H1 (cell line): Measurements from ENCODE around the gene RHOU. TPM values are rescaled to one million over a fixed set of nuclear protein-coding genes. Genes with fewer than 3 reads are reported as not detected.

ENCODE experiments used
- CTCF ChIA-PET: fragments of 300-600 bp; sonication (Branson Sonifier 250); formaldehyde crosslinking; loops from one replicate; lab custom pipeline; 2021; ENCODE audit not compliant: partially characterized antibody; lab: Charles Lee
- POLR2A ChIA-PET: fragments of 300-600 bp; sonication (Branson Sonifier 250); formaldehyde crosslinking; loops from one replicate; lab custom pipeline; 2021; ENCODE audit warnings: inconsistent platforms; ENCODE audit not compliant: partially characterized antibody; lab: Charles Lee
- DNase-seq, 2 experiments: peaks; one replicate each; pipeline versions ENCODE4 v3.0.0 to v3.0.0-alpha.2; 2010 to 2022; ENCODE audit warnings: low spot score in 2 of 2, low read depth in 1 of 2, mixed read lengths in 1 of 2
- FAIRE-seq: peaks from 2 replicates; lab custom pipeline; 2011; peaks lifted over from hg19 to GRCh38; lab: Jason Lieb, UNC
- H2AFZ ChIP-seq: 2 replicates; pipeline ENCODE4 v1.8.1; 2012; ENCODE audit warnings: low read length, inconsistent platforms
- H2AK5ac ChIP-seq: 2 replicates; pipeline ENCODE4 v1.6.1; 2013; ENCODE audit warnings: low read depth, low read length
- H2BK120ac ChIP-seq: replicated peaks from 2 replicates; pipeline ENCODE3; 2013; ENCODE audit warnings: low read depth, low read length, inconsistent platforms
- H2BK12ac ChIP-seq: 2 replicates; pipeline ENCODE4 v1.6.1; 2013; ENCODE audit warnings: low read depth, low read length
- H2BK15ac ChIP-seq: 2 replicates; pipeline ENCODE4 v1.6.1; 2013; ENCODE audit warnings: low read length
- H2BK20ac ChIP-seq: 2 replicates; pipeline ENCODE4 v1.6.1; 2013; ENCODE audit warnings: low read length
- H2BK5ac ChIP-seq: 2 replicates; pipeline ENCODE4 v1.6.1; 2013; ENCODE audit warnings: low read depth, low read length
- H3K14ac ChIP-seq: 2 replicates; pipeline ENCODE4 v1.6.1; 2013; ENCODE audit warnings: inconsistent platforms; ENCODE audit not compliant: insufficient read length
- H3K18ac ChIP-seq: 2 replicates; pipeline ENCODE4 v1.6.1; 2013; ENCODE audit warnings: low read length; ENCODE audit errors: extremely low read depth
- H3K23ac ChIP-seq: 2 replicates; pipeline ENCODE4 v1.6.1; 2013; ENCODE audit warnings: inconsistent platforms; ENCODE audit not compliant: insufficient read length
- H3K23me2 ChIP-seq: 2 replicates; pipeline ENCODE4 v1.6.1; 2013; ENCODE audit warnings: low read depth, low read length
- H3K27ac ChIP-seq: 2 replicates; pipeline ENCODE4 v1.6.1; 2011; ENCODE audit warnings: low read depth, low read length, inconsistent platforms
- H3K27me3 ChIP-seq, 4 experiments: replicated peaks in 1 of 4; 1 replicate in 1 of 4; 2 replicates in 3 of 4; pipeline versions ENCODE4 v1.6.1 to v1.8.1; 2011 to 2013; ENCODE audit warnings: low read length in 3 of 4, mild to moderate bottlenecking in 3 of 4, inconsistent platforms in 2 of 4, mixed read lengths in 2 of 4, moderate library complexity in 1 of 4; ENCODE audit not compliant: control insufficient read depth in 3 of 4, insufficient read depth in 3 of 4; ENCODE audit errors: extremely low read depth in 1 of 4
- H3K36me3 ChIP-seq, 4 experiments: 2 replicates each; pipeline versions ENCODE4 v1.6.1 to v1.8.1; 2011 to 2013; ENCODE audit warnings: mild to moderate bottlenecking in 4 of 4, low read length in 3 of 4, moderate library complexity in 2 of 4, control low read depth in 1 of 4, inconsistent platforms in 1 of 4; ENCODE audit not compliant: insufficient read depth in 4 of 4, control insufficient read depth in 2 of 4
- H3K4ac ChIP-seq: replicated peaks from 2 replicates; pipeline ENCODE3; 2013; ENCODE audit warnings: low read length, low read depth, mixed read lengths, inconsistent platforms; ENCODE audit not compliant: insufficient read length
- H3K4me1 ChIP-seq, 4 experiments: replicated peaks in 1 of 4; 1 replicate in 1 of 4; 2 replicates in 3 of 4; pipeline versions ENCODE4 v1.6.1 to v1.8.1; 2011 to 2013; ENCODE audit warnings: low read length in 3 of 4, inconsistent platforms in 2 of 4, mixed read lengths in 1 of 4; ENCODE audit not compliant: insufficient read depth in 4 of 4, control insufficient read depth in 3 of 4
- H3K4me2 ChIP-seq, 2 experiments: 2 replicates each; pipeline versions ENCODE4 v1.6.1 to v1.8.1; 2011 to 2013; ENCODE audit warnings: low read depth in 2 of 2, low read length in 2 of 2, control low read depth in 1 of 2, inconsistent platforms in 1 of 2, mild to moderate bottlenecking in 1 of 2; ENCODE audit not compliant: insufficient read depth in 1 of 2
- H3K4me3 ChIP-seq, 4 experiments: fragments of 200-600, 300-600 bp in 1 of 4; sonication (generic), shearing (Covaris generic), sonication (Bioruptor Twin) in 1 of 4; 2 replicates each; pipeline versions ENCODE4 v1.5.1 to v1.8.1; 2011 to 2016; ENCODE audit warnings: low read length in 4 of 4, low read depth in 3 of 4, control low read depth in 2 of 4, inconsistent platforms in 2 of 4, mild to moderate bottlenecking in 2 of 4, mixed read lengths in 1 of 4, moderate library complexity in 1 of 4; ENCODE audit not compliant: insufficient read depth in 2 of 4; ENCODE audit errors: extremely low read depth in 1 of 4
- H3K56ac ChIP-seq: replicated peaks from 2 replicates; pipeline ENCODE3; 2013; ENCODE audit warnings: low read depth, mild to moderate bottlenecking, mixed read lengths, low read length, inconsistent platforms; ENCODE audit not compliant: insufficient read length
- H3K79me1 ChIP-seq: 2 replicates; pipeline ENCODE4 v1.6.1; 2013; ENCODE audit warnings: low read depth, low read length, control low read depth
- H3K79me2 ChIP-seq, 2 experiments: 2 replicates each; pipeline versions ENCODE4 v1.6.1 to v1.8.1; 2012 to 2013; ENCODE audit warnings: low read length in 2 of 2, mild to moderate bottlenecking in 2 of 2, inconsistent platforms in 1 of 2; ENCODE audit not compliant: insufficient read depth in 2 of 2, control insufficient read depth in 1 of 2
- H3K9ac ChIP-seq, 4 experiments: replicated peaks in 1 of 4; 1 replicate in 1 of 4; 2 replicates in 3 of 4; pipeline versions ENCODE4 v1.6.1 to v1.8.1; 2011 to 2013; ENCODE audit warnings: low read depth in 3 of 4, low read length in 3 of 4, control low read depth in 2 of 4, mild to moderate bottlenecking in 2 of 4, moderate library complexity in 2 of 4, inconsistent platforms in 1 of 4; ENCODE audit errors: extremely low read depth in 1 of 4
- H3K9me3 ChIP-seq, 2 experiments: 2 replicates each; pipeline versions ENCODE4 v1.6.1 to v1.8.1; 2012 to 2013; ENCODE audit warnings: mild to moderate bottlenecking in 2 of 2, moderate library complexity in 2 of 2, control low read depth in 1 of 2, inconsistent platforms in 1 of 2, low read depth in 1 of 2, low read length in 1 of 2, mixed read lengths in 1 of 2; ENCODE audit not compliant: insufficient read depth in 2 of 2
- H4K20me1 ChIP-seq, 2 experiments: replicated peaks in 1 of 2; 2 replicates each; pipeline versions ENCODE3 to v1.8.1; 2011 to 2013; ENCODE audit warnings: inconsistent platforms in 2 of 2, low read length in 2 of 2, mild to moderate bottlenecking in 1 of 2; ENCODE audit not compliant: insufficient read depth in 2 of 2, control insufficient read depth in 1 of 2
- H4K5ac ChIP-seq: 2 replicates; pipeline ENCODE4 v1.6.1; 2013; ENCODE audit warnings: low read length, low read depth, mixed read lengths, inconsistent platforms; ENCODE audit not compliant: insufficient read length
- H4K8ac ChIP-seq: 2 replicates; pipeline ENCODE4 v1.8.0; 2013; ENCODE audit warnings: mild to moderate bottlenecking, moderate library complexity, low read length, inconsistent platforms; ENCODE audit not compliant: insufficient read depth; ENCODE audit errors: extremely low read depth
- H4K91ac ChIP-seq: replicated peaks from 2 replicates; pipeline ENCODE3; 2013; ENCODE audit warnings: low read length, mixed read lengths, inconsistent platforms; ENCODE audit not compliant: insufficient read length
- CBX8 ChIP-seq: fragments of 300-800, 300-1000 bp; sonication (generic); IDR thresholded peaks from 2 replicates; pipeline ENCODE4 v1.7.1; 2016; ENCODE audit warnings: low read depth, low read length, borderline replicate concordance
- EZH2 ChIP-seq: fragments of 200-600 bp; sonication (generic); IDR thresholded peaks from 2 replicates; pipeline ENCODE4 v1.7.1; 2012; ENCODE audit warnings: low read depth, mild to moderate bottlenecking, moderate library complexity, low read length, inconsistent platforms; ENCODE audit not compliant: severe bottlenecking
- POLR2A ChIP-seq, 2 experiments: IDR thresholded peaks; 1 replicate in 1 of 2; 2 replicates in 1 of 2; pipeline ENCODE4 v1.6.1; 2011; ENCODE audit warnings: low read depth in 2 of 2, low read length in 2 of 2, mild to moderate bottlenecking in 2 of 2; ENCODE audit errors: control extremely low read depth in 1 of 2
- WGBS, 2 experiments: shearing (Covaris generic) in 1 of 2; methylation state at CpG; one replicate each; pipeline versions ENCODE4 v1.1.6 to v1.1.7; 2013 to 2015; ENCODE audit warnings: low lambda C conversion rate in 2 of 2, mixed read lengths in 2 of 2, inconsistent platforms in 1 of 2, low coverage in 1 of 2, missing lambda C conversion rate in 1 of 2; ENCODE audit not compliant: insufficient replicate concordance in 2 of 2, insufficient coverage in 1 of 2, insufficient read length in 1 of 2; ENCODE audit errors: extremely low coverage in 1 of 2, missing lambda C conversion rate in 1 of 2; 5-methylcytosine and 5-hydroxymethylcytosine counted together
- polyA plus RNA-seq, 7 experiments: library from polyadenylated mRNA; depleted of rRNA in 3 of 7; stranded (reverse) in 5 of 7; unstranded in 2 of 7; fragments of >200 nt in 5 of 7; fragments of 200-250 nt in 2 of 7; gene quantifications; 1 replicate in 5 of 7; 2 replicates in 1 of 7; 4 replicates in 1 of 7; pipeline versions ENCODE4 v1.2.1 to v1.2.3, GENCODE V29; 2011 to 2013; ENCODE audit warnings: missing spikeins in 2 of 7, mixed read lengths in 2 of 7
- total RNA-seq: library from RNA; stranded (reverse); fragmentation: NEBNext Ultra II Directional; extraction: Animal tissue kit (Norgen Biotek cat#: 25700); gene quantifications from 2 replicates; pipeline ENCODE4 v1.2.1, GENCODE V29; 2021

Gene RHOU
- total and polyA plus RNA-seq, 2 of the 8 experiments (the other 6 are each of a cell fraction or from before 2014, with no cell fraction given) = 3.0 to 3.4 TPM

GRCh38 chr1:228766788-228767187, 31.5 kb downstream of the RHOU start:
- Histone ChIP-seq H2AK5ac (no peak overlapping the region), H3K56ac (no peak overlapping the region), H2BK12ac (no peak overlapping the region), H2AFZ (no peak overlapping the region), H3K9me3 (no peaks in the 10 kb centered on the region), H4K8ac (no peak overlapping the region), H3K23ac (no peak overlapping the region), H2BK15ac (no peak overlapping the region), H2BK20ac (no peak overlapping the region), H3K4ac (no peak overlapping the region), H4K91ac (no peak overlapping the region), H3K14ac (no peak overlapping the region), H3K4me3 (no peak overlapping the region), H3K9ac (no peak overlapping the region), H3K27ac (no peak overlapping the region), H3K79me1 (no peaks in the 10 kb centered on the region), H3K36me3 (no peaks in the 10 kb centered on the region), H4K5ac (no peak overlapping the region), H3K23me2 (no peaks in the 10 kb centered on the region), H3K27me3 (no peaks in the 10 kb centered on the region), H3K79me2 (no peaks in the 10 kb centered on the region), H2BK120ac (no peak overlapping the region), H3K4me2 (no peak overlapping the region), H4K20me1 (no peaks in the 10 kb centered on the region), H3K4me1 (no peaks in the 10 kb centered on the region), H3K18ac (no peak overlapping the region), H2BK5ac (no peak overlapping the region)
- no peak for TF ChIP-seq POLR2A (IDR thresholded peaks at IDR 0.05; ENCODE audit: control extremely low read depth in 1 of 2, low read depth in 2 of 2, low read length in 2 of 2)
- TF ChIP-seq CBX8 = no peak
- no peak for TF ChIP-seq EZH2
- POLR2A ChIA-PET = no interaction called here
- CTCF ChIA-PET = no interaction called here
- no peak for DNase-seq
- no peak for FAIRE-seq
- WGBS, 2 experiments = 76% methylated on average over 3 of the region's 3 CpGs; no CpG with 5 or more reads in 1 of the 2 experiments
